Measurements from ENCODE around the gene RWDD3.

Gene RWDD3, protein sequence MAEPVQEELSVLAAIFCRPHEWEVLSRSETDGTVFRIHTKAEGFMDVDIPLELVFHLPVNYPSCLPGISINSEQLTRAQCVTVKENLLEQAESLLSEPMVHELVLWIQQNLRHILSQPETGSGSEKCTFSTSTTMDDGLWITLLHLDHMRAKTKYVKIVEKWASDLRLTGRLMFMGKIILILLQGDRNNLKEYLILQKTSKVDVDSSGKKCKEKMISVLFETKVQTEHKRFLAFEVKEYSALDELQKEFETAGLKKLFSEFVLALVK

DNA sequence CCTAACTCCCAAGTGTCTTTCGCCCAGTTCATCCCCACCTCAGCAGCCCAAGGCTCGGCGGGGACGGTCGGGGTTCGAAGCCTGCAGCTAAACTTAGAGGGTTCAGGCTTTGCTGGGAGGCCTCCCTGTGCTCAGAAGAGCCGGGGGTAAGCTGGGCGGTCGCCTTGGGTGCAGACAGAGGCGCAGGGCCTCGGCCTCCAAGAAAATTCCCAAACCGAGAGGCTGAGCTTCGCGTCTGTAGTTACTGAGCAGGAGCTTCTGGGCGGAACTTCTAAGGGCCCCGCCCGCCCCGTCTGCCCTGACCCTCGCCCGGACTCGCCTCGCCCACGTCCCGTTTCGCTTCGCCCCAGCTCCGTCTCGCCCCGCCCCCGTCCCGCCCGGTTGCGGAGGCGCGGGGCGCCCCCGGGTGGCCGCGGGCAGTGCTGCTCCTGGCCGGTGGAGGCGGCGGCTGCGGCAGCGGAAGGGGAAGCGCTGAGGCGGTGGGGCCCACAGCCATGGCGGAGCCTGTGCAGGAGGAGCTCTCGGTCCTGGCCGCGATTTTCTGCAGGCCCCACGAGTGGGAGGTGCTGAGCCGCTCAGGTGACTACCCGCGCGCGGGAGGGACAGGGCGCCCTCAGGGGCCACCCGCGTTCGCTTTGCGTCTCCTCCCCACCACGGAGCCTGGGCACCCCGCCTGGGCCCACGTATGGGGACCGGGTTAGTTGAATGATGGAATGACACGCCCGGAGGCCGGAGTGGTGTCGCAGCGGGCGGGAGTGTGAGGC is at the start of gene RWDD3:
Gene RWDD3, plus strand, starts transcription at position 474 of the 764 bp plus-strand sequence. Its CDS starts 21 bp downstream, at position 495.
- DNase-seq, result peak; percentile 75

GRCh38 chr1:95186149-95186548 is 47.9 kb upstream of the RWDD3 start:
- no peak for DNase-seq

DNA sequence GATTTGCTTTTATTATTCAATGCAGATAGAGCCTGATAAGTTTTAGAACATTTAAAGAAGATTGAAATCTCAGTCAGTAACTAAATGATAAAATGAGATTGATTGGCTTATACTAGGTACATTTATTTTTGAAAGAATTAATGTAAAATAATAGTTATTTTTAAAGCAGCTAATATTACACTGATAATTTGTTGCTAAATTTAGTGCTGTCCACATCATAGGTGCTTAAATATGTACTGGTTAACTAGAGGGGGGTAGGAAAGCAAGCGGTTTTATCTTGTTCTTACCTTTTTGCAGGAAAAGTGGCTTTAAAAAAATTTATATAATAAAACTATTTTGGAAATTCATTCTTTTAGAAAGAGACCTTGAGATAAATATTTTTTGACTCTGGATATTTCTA is 40.4 kb upstream of the RWDD3 start:
- no peak for DNase-seq

DNA sequence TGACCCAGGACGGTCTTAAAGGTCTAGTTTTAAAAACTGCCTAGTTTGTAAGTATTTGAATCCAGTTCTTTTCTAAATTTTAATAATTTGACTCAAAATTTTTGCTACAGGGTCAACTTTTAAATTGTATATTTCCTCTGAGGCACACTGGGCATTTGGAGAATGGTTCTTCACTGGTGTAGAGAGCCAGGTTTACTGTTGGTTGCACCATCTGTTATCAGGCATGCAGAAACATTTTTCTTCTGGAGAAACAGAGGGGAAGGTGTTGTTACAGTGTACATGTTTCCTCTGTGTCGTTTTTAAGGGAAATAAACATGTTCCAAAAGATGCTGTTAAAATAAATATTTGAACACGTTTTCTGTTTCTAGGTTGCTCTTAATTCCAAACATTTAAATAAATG is 39.0 kb upstream of the RWDD3 start:
- DNase-seq, result no peak

DNA sequence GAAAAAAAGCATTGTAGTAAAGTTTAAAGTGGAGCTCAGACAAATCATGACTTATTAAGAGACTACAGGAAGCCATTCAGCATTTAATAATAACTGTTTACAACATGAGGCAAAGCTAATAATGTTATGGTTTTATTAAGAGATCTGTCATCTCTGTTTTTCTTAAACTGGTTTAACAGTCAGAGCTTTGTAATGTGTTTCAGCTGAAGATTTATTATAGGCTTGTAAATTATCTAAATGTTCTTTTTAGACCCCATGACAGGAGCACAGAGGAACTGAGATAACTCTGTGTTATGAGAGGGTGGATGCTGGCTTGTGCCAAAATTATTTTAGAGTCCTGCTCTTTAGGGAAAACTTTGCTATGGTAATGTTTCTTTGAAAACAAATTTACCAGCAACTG is 38.0 kb upstream of the RWDD3 start:
- no peak for DNase-seq

- no peak for DNase-seq
These were observed 36.3 kb upstream of the RWDD3 start for GRCh38 chr1:95197616-95198252.

DNA sequence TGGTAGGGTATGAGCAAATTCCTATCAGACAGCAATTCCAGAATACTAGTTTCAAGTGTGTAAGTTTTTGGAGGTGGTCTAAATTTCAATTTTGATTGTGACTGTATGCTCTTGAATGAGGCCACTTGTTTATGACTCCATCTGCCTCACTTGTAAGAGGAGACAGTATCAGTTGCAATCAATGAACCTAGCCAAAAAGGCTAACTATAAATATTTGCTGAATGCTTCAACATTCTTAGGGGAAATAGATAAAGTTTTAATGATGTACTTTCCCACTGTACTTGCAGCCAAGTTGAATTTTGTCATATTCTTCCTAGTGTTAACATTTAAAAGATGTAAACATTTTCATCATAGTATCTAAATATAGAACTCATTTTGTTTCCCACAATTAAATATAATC is 32.1 kb upstream of the RWDD3 start:
- no peak for DNase-seq

GRCh38 chr1:95203908-95204437 is 30.0 kb upstream of the RWDD3 start:
- no peak for DNase-seq

GRCh38 chr1:95206514-95206913 is 27.5 kb upstream of the RWDD3 start:
- no peak for DNase-seq

DNA sequence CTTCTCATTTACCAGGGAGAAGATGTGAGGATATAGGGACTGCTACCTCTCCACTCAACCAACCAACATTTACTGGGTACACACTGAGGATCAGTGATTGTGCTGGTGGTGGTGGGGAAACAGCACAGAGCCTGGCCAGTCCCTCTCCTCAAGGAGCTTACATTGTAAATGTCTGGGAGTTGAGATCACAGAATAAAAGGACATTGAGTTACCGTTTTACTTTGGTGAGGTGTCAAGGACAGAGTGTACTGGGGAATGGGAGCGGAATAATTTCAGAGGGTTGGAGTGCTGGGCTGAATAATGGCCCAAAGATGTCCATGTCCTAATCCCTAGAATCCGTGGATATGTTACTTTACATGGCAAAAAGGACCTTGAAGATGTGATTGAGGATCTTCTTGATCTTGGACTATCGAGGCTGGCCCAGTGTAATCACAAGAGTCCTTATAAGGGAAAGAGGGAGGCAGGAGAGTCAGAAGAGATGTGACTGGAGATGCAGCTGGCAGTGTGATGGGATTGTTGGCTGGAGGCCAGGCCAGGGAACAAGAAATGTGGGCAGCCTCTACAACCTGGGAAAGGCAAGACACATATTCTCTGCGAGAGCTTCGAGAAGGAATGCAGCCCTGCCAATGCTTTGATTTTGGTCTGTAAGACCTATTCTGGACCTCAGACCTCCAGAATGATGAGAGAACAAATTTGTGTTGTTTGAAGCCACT is 26.6 kb upstream of the RWDD3 start:
- no peak for DNase-seq

DNA sequence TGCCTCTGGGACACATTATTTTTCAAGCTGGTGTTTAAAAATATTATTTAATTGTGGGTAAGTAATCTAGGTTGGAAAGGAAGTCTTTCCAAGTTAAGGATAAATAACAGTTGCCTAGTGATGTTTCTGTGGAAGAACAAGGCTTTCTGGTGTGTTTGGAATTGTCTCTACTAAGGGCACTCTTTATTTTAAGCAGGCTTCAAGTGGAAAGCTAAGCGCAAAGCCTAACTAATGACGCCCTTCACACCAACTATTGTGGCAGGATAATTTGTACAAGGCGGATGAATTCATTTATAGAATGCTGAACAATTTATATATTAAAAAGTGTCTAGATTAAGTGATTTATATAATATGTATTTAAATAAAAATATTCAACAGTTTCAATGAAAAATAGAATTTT is 25.1 kb upstream of the RWDD3 start:
- DNase-seq, result no peak

DNA sequence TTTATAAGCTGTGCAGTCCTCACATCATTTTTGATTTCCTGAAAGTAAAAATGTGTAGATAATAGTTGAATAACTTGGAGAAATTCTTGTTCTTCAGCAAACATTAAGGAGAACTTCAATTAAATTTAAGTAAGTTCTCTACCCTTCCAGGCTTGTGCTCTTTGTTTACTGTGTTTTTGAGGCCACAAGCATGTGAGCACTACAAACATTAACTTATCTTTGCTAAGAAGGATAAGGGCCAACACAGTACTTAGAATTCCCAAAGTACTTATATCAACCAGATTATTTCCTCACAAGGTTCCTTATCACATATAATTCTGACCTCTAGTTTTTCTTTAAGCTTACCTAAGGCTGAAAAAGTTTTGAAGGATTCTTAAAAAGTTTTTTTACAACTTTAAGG is 24.7 kb upstream of the RWDD3 start:
- DNase-seq, result no peak

GRCh38 chr1:95216292-95216990 is 17.6 kb upstream of the RWDD3 start:
- no peak for DNase-seq

DNA sequence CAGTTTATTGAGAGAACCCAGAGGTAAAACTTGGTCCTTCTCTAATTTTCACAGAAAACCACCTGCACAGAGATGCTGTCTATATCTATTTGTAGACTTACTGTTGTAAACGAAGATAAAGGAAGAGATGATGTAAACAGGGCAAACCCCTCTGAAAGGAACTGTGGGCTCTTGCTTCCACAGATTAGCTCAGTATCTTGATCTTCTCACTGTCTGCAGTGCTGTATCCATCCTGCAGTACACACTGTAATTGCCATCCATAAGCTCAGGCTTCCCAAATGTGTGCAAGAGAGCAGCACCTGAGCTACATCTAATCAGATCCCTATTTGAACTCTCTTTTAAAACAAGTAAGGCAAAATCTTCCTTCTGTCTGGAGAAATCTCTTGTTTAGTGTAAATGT is 16.6 kb upstream of the RWDD3 start:
- DNase-seq, result no peak

- DNase-seq, result no peak
These were observed 14.6 kb upstream of the RWDD3 start for GRCh38 chr1:95219407-95219806.

DNA sequence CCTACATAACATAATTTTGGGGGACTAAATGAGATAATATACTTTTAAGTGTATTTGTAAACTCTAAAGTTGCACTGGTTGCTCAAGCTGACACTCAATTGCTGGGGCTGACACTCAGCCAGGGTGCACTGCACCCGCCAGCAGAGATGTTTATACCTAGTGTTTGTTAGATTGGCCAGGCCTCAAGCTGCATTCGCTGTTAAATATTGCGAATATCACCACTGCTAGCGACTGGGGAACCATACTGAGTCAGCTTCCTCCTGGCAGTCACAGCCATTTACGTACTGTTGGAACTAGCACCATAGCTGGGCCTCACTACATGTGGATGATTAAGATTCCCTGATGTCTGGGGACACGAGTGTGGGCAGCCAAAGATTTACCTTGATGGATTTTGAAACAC is 12.7 kb upstream of the RWDD3 start:
- DNase-seq, result no peak

- no peak for DNase-seq
These were observed 11.4 kb upstream of the RWDD3 start for GRCh38 chr1:95222629-95223028.

DNA sequence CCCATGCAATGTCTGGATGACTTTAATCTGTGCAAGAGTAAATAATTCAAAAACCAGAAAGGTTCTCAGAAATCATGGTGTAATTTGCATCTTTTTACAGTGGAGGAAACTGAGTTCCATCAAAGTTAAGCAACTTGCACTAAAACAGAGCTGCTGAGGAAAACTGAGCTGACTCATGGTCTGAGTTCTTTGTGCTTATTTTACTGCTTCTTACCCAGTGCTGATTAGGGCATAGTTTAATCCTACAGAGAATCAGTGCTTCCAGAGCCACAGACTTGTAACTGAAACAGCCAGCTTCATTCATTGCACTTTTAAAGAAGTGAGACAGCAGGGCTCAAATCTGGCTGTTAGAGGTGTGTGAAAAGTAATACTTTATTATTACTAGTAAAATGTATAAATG is 10.9 kb upstream of the RWDD3 start:
- no peak for DNase-seq

GRCh38 chr1:95226781-95227660 is 7.0 kb upstream of the RWDD3 start:
- DNase-seq, result no peak

DNA sequence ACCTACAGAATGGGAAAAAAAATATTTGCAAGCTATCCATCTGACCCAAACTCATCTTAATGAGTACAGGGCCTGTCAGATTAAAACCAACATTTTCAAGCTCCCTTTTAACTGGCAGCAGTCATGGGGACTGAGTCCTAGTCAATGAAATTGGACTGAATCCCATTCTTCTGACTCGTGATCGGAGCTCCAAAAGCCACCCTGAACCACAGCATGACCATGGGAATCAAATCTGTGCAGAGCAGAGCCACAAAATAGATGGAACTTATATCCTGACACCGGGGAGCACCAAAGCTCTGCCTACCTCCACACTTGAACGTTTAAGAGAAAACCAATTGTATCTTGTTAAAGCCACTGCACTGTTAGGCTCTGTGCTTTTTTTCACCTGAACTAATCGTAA is 5.0 kb upstream of the RWDD3 start:
- no peak for DNase-seq

DNA sequence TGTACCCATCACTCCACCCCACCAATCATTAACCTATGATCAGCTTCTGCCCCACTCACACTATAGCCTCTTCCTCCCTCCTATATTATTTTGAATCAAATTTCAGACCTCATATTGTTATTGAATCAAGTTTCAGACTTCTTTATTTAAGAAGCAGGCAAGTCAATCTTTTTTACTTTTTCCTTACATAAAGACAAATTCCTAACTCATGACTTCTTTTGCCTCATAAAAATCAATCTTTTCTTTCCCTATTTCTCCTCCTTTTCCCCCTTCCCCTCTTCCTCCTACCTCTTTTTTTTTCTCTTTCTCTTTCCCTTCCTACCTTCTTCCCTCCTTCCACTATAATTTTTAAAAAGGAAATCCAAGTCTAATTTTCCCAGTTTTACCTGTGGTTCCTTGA is 4.3 kb upstream of the RWDD3 start:
- no peak for DNase-seq

DNA sequence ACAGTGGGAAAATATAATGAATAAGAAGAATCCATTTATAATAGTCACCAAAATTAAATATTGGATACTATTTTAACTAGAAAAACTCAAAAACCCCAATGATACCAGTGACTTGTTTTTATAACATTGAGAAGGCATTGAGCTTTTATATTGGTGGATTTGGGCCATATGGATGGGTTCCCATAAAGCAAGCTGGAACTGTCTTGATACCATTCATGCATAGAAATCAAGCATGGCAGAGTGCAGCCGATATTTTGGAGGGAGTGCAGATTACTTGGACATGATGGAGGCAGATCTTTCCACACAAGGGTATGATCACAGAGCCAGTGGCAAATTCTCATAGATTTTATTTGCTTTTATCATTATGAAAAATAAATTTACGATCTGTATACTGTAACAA is 3.8 kb upstream of the RWDD3 start:
- no peak for DNase-seq
